ENCODE results near the gene LRRK1.

GRCh38 chr15:101090428-101090790 is 171.3 kb downstream of the LRRK1 start:
- TF ChIP-seq CTCF (IDR thresholded peaks at IDR 0.05; ENCODE audit: low read length) (no peak), EZH2 (IDR thresholded peaks at IDR 0.05; ENCODE audit: borderline replicate concordance, low read length) (no peak)
